ENCODE results near the gene MLXIP. TPM values are rescaled to one million over a fixed set of nuclear protein-coding genes. Genes with fewer than 3 reads are reported as not detected.
A peak's percentile ranks its signal among the peaks of the same experiment; 100 is the strongest.
"Not testable (repeated sequence)": the region's sequence is repeated elsewhere in the genome, so short reads cannot be mapped to it uniquely, and the experiment has no call there.

MLXIP gene
- total RNA-seq, 1 donor from 2014 or later, result 33.7 TPM

GRCh38 chr12:122116707-122117535 lies 38.4 kb downstream of the MLXIP start:
- DNase-seq, result no peak
- CTCF ChIA-PET, result interaction anchor here (1.0 kb wide), 1 partner anchor 62 kb away, joined by 3 read pairs; no protein-coding TSS in a partner anchor

GRCh38 chr12:122117979-122118378 lies 39.4 kb downstream of the MLXIP start:
- no peak for ATAC-seq (ENCODE audit: low read depth)
- peaks cover 11% of the 10 kb centered on the region for H3K36me3 Mint-ChIP-seq (ENCODE audit: low read depth)
- POLR2A ChIA-PET, result interaction anchor here (0.7 kb wide), 1 partner anchor 10 kb away, joined by 3 read pairs; no protein-coding TSS in a partner anchor
- no peak for DNase-seq
- H3K27me3 Mint-ChIP-seq, result no peaks in the 10 kb centered on the region
- TF ChIP-seq, protein P1, sequence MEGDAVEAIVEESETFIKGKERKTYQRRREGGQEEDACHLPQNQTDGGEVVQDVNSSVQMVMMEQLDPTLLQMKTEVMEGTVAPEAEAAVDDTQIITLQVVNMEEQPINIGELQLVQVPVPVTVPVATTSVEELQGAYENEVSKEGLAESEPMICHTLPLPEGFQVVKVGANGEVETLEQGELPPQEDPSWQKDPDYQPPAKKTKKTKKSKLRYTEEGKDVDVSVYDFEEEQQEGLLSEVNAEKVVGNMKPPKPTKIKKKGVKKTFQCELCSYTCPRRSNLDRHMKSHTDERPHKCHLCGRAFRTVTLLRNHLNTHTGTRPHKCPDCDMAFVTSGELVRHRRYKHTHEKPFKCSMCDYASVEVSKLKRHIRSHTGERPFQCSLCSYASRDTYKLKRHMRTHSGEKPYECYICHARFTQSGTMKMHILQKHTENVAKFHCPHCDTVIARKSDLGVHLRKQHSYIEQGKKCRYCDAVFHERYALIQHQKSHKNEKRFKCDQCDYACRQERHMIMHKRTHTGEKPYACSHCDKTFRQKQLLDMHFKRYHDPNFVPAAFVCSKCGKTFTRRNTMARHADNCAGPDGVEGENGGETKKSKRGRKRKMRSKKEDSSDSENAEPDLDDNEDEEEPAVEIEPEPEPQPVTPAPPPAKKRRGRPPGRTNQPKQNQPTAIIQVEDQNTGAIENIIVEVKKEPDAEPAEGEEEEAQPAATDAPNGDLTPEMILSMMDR (IDR thresholded peaks at IDR 0.05), result no peak
- CTCF ChIA-PET, result no interaction called here
- no peaks in the 10 kb centered on the region for H3K9me3 Mint-ChIP-seq
- no peak overlapping the region for H3K4me3 Mint-ChIP-seq
- H3K27ac Mint-ChIP-seq, result no peak overlapping the region
- peaks cover 15% of the 10 kb centered on the region for H3K4me1 Mint-ChIP-seq
- intact Hi-C loops (cut with micrococcal nuclease), result no loop called here

More at GRCh38 chr12:122116707-122117535, 38.4 kb downstream of the MLXIP start:
- Mint-ChIP-seq H3K4me3 (no peak overlapping the region), H3K4me1 (peaks cover 9% of the 10 kb centered on the region), H3K27ac (no peak overlapping the region), H3K9me3 (no peaks in the 10 kb centered on the region), H3K27me3 (no peaks in the 10 kb centered on the region), H3K36me3 (ENCODE audit: low read depth) (peaks cover 11% of the 10 kb centered on the region)
- no peak for ATAC-seq (ENCODE audit: low read depth)
- TF ChIP-seq, protein P1 (IDR thresholded peaks at IDR 0.05), result no peak
- POLR2A ChIA-PET, result interaction anchor here (0.7 kb wide), 1 partner anchor 86 kb away, joined by 3 read pairs; no protein-coding TSS in a partner anchor
- intact Hi-C loops (cut with micrococcal nuclease), result no loop called here

GRCh38 chr12:122121341-122121740 lies 42.8 kb downstream of the MLXIP start:
- H3K27me3 Mint-ChIP-seq; intact Hi-C loops (cut with micrococcal nuclease); DNase-seq; H3K9me3 Mint-ChIP-seq; ATAC-seq (ENCODE audit: low read depth); H3K27ac Mint-ChIP-seq; H3K4me3 Mint-ChIP-seq; POLR2A ChIA-PET: not testable (repeated sequence)
- peaks cover 23% of the 10 kb centered on the region for H3K4me1 Mint-ChIP-seq
- CTCF ChIA-PET, result interaction anchor here (1.0 to 9.6 kb wide), 4 partner anchors 16 to 204 kb away, joined by 3 to 122 read pairs (median 26); partner anchors contain the start of gene CFAP251
- peaks cover 14% of the 10 kb centered on the region for H3K36me3 Mint-ChIP-seq (ENCODE audit: low read depth)

- H3K4me3 Mint-ChIP-seq, result no peak overlapping the region
These were observed 43.2 kb downstream of the MLXIP start for GRCh38 chr12:122121745-122122144.

DNA sequence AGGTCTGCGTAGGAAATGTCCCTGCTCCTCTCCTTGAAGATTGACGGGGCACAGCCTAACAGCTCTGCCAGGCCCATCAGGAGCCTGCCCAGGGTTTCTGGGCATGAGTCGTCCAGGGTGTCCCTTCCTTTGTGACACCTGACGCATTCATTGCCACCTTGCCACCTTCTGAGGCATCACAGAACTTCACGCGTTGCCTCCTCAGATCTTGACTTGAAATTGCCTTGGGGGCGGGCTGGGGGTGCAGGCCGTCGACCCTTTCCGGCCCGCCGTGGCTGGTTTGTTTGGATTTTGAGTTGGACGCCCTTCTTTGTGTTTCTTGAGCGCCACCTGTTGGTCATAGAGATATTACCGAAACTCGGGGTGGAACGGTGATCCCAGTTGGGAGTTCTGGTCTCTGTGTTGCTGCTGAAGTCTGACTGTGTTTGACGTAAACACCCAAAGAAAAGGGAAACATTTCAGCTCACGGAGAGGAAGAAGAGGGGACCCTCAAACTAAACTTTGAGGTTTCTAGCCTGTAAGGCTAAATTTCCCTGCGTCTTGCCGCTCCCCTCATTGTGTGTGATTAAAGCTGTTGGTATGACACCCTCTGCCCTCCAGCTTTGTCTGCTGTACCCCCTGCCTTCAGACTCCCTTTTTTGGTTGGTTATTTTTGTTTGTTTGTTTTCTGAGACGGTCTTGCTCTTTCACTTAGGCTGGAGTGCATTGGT lies 44.6 kb downstream of the MLXIP start:
- intact Hi-C loops (cut with micrococcal nuclease), result loop anchor here (1.0 to 2.0 kb wide), 5 partner anchors 44 to 205 kb away; partner anchors contain the start of genes CFAP251 and MLXIP
- Mint-ChIP-seq H3K4me3 (no peak overlapping the region), H3K27ac (peak overlapping the region; percentile 38), H3K4me1 (peaks cover 23% of the 10 kb centered on the region), H3K27me3 (no peaks in the 10 kb centered on the region), H3K36me3 (ENCODE audit: low read depth) (peaks cover 11% of the 10 kb centered on the region), H3K9me3 (no peaks in the 10 kb centered on the region)
- ATAC-seq (ENCODE audit: low read depth) (peak; percentile 62), DNase-seq (peak; percentile 50)
- POLR2A ChIA-PET, result interaction anchor here (0.6 to 1.5 kb wide), 4 partner anchors 18 to 102 kb away, joined by 3 to 13 read pairs (median 4); partner anchors contain the start of gene BCL7A
- TF ChIP-seq, protein P1 (IDR thresholded peaks at IDR 0.05), result no peak
- CTCF ChIA-PET, result interaction anchor here (0.6 to 9.6 kb wide), 20 partner anchors 9 to 328 kb away, joined by 3 to 122 read pairs (median 4); partner anchors contain the start of gene CFAP251

More at GRCh38 chr12:122121745-122122144, 43.2 kb downstream of the MLXIP start:
- TF ChIP-seq, protein P1 (IDR thresholded peaks at IDR 0.05), result no peak
- no peaks in the 10 kb centered on the region for H3K27me3 Mint-ChIP-seq
- DNase-seq (no peak), ATAC-seq (ENCODE audit: low read depth) (no peak)
- H3K4me1 Mint-ChIP-seq, result peaks cover 23% of the 10 kb centered on the region
- peaks cover 14% of the 10 kb centered on the region for H3K36me3 Mint-ChIP-seq (ENCODE audit: low read depth)
- CTCF ChIA-PET, result interaction anchor here (1.1 to 9.6 kb wide), 6 partner anchors 39 to 204 kb away, joined by 3 to 122 read pairs (median 14); partner anchors contain the start of gene CFAP251
- POLR2A ChIA-PET, result interaction anchor here (1.3 kb wide), 1 partner anchor 100 kb away, joined by 3 read pairs; the partner anchor contains the start of gene BCL7A
- peak overlapping the region; percentile 30 for H3K27ac Mint-ChIP-seq
- intact Hi-C loops (cut with micrococcal nuclease), result loop anchor here (2.0 kb wide), 3 partner anchors 43 to 69 kb away; partner anchors contain the start of gene MLXIP
- no peaks in the 10 kb centered on the region for H3K9me3 Mint-ChIP-seq

Data from activated B cell treated with CpG ODN at 0.5 μM for 24 hours (primary cell).